ENCODE results near the gene TFAM. TPM values are rescaled to one million over a fixed set of nuclear protein-coding genes. Genes with fewer than 3 reads are reported as not detected.

The TFAM gene
- total RNA-seq, 8 experiments from 2014 or later, result 26.1 to 64.8 (median 30.7) TPM

DNA sequence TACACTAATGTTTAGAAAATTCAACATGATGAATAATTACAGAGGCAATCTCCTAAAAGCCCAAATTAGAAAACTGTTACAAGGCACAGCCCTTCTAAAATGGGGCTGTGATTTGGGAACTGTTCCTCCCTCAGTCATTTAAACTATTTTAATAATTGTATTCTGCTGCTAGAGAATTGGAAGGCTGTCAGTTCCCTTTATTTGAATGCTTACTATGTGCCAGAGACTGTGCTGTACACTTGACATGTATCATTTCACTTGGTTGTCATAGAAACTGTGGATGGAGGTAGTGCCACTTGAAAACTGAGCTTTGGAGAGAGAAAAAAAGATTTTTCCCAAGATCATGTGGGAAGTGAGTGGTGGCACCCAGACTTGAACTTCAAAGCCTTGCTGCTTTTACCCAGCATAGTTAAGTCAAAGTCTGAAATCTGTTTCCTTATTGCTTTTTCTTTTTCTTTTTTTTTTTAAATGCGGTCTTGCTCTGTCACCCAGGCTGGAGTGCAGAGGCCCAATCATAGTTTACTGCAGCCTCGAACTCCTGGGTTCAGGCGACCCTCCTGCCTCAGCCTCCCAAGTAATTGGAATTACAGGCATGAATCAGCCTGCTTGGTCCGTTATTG is 26.8 kb upstream of the TFAM start:
- Histone ChIP-seq H3K4me1 (replicated peaks in 1 of 2) (peaks cover 0 to 6% of the 10 kb centered on the region in 2 donors), H3K4me3 (no peak overlapping the region), H3K27ac (no peak overlapping the region)
- in situ Hi-C loops (cut with MboI; ENCODE audit: low pct_unique_long_range_greater_than_20kb in 2 of 9, low sequenced_read_pairs in 9 of 9, unreplicated experiment in 9 of 9), result no loop called here
- ATAC-seq (replicated peaks in 6 of 8), result peak in 3 of 8 experiments; percentile 31 to 44 (median 35)
- 57 to 100% (median 85%) methylated on average over 1 to 4 of the region's 4 CpGs; no CpG with 5 or more reads in 2 of the 10 experiments for WGBS, 10 experiments

DNA sequence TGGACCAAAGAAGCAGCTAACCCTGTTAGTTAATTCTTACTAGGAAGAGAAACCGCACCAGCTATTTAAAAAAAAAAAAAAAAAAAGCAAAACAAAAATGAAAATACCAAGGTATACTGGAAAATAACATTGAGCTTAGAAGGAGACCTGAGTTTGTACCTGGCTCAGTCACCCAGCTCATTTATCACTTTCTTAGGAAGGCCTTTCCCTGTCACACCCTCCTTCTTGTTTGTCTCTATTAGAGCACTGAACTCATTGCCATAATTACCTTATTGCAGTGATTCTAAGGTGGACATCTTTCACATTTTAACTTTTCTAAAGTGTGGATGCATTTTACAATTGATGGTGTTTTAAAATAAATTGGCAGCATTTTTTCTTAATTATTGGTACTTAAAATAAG is 26.3 kb upstream of the TFAM start:
- Histone ChIP-seq H3K4me3 (no peak overlapping the region), H3K27ac (no peak overlapping the region), H3K4me1 (replicated peaks in 1 of 2) (peaks cover 0 to 6% of the 10 kb centered on the region in 2 donors)
- no peak for ATAC-seq (replicated peaks in 6 of 8)
- 83 to 100% (median 100%) methylated on average over 1 of the region's 1 CpG; no CpG with 5 or more reads in 4 of the 10 experiments for WGBS, 10 experiments
- in situ Hi-C loops (cut with MboI; ENCODE audit: low pct_unique_long_range_greater_than_20kb in 2 of 9, low sequenced_read_pairs in 9 of 9, unreplicated experiment in 9 of 9), result no loop called here

DNA sequence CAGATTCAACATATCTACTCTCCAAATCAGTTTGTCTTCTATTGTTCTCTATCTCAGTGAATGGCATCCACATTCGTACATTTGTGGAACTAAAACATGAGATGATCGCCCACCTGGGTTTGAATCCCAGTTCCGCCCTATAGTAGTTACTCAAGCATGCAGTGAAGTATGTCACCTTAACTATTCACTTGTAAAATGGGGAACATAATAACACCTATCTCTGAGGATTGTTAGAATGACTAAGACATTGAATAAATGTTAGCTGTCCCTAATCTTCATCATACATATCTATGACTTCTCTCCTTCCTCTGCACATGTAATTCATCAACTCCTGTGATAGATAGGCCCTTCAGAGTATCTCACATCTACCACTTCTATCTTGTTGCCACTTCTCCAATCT is 25.7 kb upstream of the TFAM start:
- Histone ChIP-seq H3K4me1 (replicated peaks in 1 of 2) (peaks cover 0 to 6% of the 10 kb centered on the region in 2 donors), H3K27ac (no peak overlapping the region), H3K4me3 (no peak overlapping the region)
- ATAC-seq (replicated peaks in 6 of 8), result no peak
- in situ Hi-C loops (cut with MboI; ENCODE audit: low pct_unique_long_range_greater_than_20kb in 2 of 9, low sequenced_read_pairs in 9 of 9, unreplicated experiment in 9 of 9), result no loop called here
- WGBS, 10 experiments, result 77 to 100% (median 97%) methylated on average over 2 to 3 of the region's 3 CpGs; no CpG with 5 or more reads in 2 of the 10 experiments

DNA sequence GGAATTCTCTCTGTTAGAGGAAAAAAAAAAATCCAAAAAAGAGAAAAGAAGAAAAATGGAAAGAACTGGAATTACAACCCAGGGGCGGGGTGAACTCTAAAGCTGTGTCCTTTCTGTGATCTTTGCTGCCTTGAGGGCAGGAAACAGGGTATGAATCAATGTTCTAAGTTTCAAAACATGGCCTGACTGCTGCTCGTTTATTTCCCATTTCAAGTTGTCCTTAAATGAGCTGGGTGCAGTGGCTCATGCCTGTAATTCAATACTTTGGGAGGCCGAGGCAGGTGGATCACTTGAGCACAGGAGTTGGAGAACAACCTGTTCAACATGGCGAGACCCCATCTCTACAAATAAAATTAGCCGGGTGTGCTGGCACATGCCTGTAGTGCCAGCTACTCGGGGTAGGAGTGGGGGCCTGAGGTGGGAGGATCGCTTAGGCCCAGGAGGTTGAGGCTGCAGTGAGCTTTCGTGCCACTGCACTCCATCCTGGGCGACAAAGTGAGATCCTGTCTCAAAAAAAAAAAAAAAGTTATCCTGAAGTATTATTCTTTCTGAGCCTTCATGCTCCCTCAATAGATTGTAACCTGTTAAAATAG is 24.7 kb upstream of the TFAM start:
- Histone ChIP-seq H3K27ac (no peak overlapping the region), H3K4me3 (no peak overlapping the region), H3K4me1 (replicated peaks in 1 of 2) (peaks cover 0 to 6% of the 10 kb centered on the region in 2 donors)
- 13 to 100% (median 97%) methylated on average over 1 to 5 of the region's 9 CpGs; no CpG with 5 or more reads in 1 of the 10 experiments for WGBS, 10 experiments
- peak in 3 of 8 experiments; percentile 34 to 80 (median 66) for ATAC-seq (replicated peaks in 6 of 8)
- in situ Hi-C loops (cut with MboI; ENCODE audit: low pct_unique_long_range_greater_than_20kb in 2 of 9, low sequenced_read_pairs in 9 of 9, unreplicated experiment in 9 of 9), result no loop called here

DNA sequence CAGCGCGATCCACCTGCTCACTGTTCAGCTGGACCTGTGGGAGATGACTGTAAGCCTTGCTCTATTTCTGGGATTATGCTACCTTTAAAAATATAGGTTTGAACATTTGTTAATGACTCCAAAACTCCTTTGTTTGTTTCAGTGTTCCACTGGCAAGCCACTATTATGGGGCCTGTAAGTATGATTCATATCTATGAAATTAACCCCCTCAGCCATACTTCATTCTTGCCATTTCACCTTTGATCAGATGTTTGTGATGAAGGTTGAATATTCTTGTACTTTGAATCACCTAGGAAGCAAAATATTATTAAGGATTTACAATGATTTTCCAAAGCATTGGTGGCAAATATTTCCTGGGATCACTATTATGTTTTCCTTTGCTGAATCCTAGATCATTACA is 23.9 kb upstream of the TFAM start:
- 92 to 100% (median 100%) methylated on average over 2 of the region's 2 CpGs; no CpG with 5 or more reads in 1 of the 10 experiments for WGBS, 10 experiments
- in situ Hi-C loops (cut with MboI; ENCODE audit: low pct_unique_long_range_greater_than_20kb in 2 of 9, low sequenced_read_pairs in 9 of 9, unreplicated experiment in 9 of 9), result no loop called here
- H3K27ac ChIP-seq, result no peak overlapping the region
- H3K4me3 ChIP-seq, result no peak overlapping the region
- ATAC-seq (replicated peaks in 6 of 8), result no peak
- H3K4me1 ChIP-seq (replicated peaks in 1 of 2), result peaks cover 0 to 6% of the 10 kb centered on the region in 2 donors

DNA sequence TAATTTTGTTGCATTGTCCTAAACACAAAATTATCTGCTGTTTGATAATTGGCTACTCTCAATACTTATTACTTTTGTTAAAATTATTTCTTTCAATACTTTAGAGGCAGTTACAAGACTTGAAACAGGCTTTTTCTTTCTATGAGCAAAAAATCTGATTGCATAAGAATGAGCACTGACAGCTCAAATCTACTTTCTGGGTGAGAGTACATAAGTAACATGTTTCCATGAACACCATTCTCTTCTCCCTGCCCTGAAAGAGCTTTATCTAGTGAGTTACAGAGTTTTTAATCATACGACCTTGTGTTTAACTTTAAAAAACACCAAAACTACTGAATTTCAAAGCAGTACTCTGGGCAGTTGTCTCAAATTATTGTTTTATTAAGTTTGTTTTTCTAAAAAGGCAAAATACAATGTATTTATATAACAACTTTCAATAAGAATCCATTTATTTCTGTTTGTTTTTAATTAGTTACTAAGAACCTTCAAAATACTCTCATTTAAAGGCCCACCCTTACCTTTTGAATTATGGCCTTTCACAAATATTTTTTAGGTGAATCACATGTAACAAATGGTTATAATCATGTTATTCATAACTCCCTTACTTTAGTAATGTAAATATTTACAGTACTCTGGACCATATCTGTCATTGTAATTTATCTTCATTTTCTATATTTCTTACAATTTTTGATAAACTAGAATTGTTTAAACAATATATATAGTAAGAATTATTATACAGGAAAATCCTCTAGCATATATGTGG is 23.0 kb upstream of the TFAM start:
- in situ Hi-C loops (cut with MboI; ENCODE audit: low pct_unique_long_range_greater_than_20kb in 2 of 9, low sequenced_read_pairs in 9 of 9, unreplicated experiment in 9 of 9), result no loop called here
- Histone ChIP-seq H3K27ac (no peak overlapping the region), H3K4me3 (no peak overlapping the region), H3K4me1 (replicated peaks in 1 of 2) (peaks cover 0 to 6% of the 10 kb centered on the region in 2 donors)
- ATAC-seq (replicated peaks in 6 of 8), result peak in 1 of 8 experiments; percentile 67
- 27 to 100% (median 82%) methylated on average over 1 of the region's 1 CpG; no CpG with 5 or more reads in 1 of the 10 experiments for WGBS, 10 experiments

DNA sequence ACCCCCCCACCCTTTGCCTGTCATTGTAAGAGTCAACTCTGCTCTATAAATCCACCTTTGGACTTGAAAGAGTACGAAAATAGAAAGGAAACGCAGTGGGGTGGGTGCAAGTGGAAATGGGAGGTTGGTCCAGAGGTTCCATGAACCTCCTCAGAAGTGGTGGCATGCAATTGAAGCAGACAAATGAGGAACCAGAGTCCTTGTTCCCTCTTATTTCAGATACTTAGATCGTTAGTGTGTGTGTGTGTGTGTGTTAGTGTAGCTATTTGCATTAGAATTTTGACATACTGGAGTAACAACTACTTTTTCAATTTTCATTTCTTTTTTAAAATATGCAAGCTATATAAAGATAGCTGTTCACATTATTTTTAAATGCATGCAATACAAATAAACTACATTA is 18.1 kb upstream of the TFAM start:
- WGBS, 10 experiments, result 80 to 100% (median 90%) methylated on average over 1 to 3 of the region's 3 CpGs; no CpG with 5 or more reads in 1 of the 10 experiments
- Histone ChIP-seq H3K4me1 (replicated peaks in 1 of 2) (no peaks in the 10 kb centered on the region), H3K4me3 (no peak overlapping the region), H3K27ac (no peak overlapping the region)
- ATAC-seq (replicated peaks in 6 of 8), result no peak
- in situ Hi-C loops (cut with MboI; ENCODE audit: low pct_unique_long_range_greater_than_20kb in 2 of 9, low sequenced_read_pairs in 9 of 9, unreplicated experiment in 9 of 9), result no loop called here

DNA sequence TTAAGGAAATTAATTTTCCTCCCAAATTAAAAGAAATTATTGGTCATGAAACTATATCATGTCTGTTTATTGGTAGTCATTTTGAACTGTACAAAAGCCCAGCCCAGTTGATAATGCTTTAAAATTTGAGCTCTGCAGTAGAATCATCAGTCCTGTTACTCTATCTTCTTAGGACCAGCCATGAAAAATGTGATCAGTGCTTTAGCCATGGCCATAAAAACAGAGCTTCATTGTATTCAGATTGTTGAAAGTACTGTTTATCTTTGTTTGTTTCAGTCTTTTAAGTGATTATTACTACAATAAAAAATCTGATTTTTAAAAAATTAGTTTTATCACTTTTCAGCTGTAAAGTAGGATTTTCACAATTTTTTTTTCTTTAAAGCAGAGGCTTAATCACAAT is 13.7 kb upstream of the TFAM start:
- in situ Hi-C loops (cut with MboI; ENCODE audit: low pct_unique_long_range_greater_than_20kb in 2 of 9, low sequenced_read_pairs in 9 of 9, unreplicated experiment in 9 of 9), result no loop called here
- Histone ChIP-seq H3K4me1 (replicated peaks in 1 of 2) (no peaks in the 10 kb centered on the region), H3K27ac (no peak overlapping the region), H3K4me3 (no peak overlapping the region)
- no peak for ATAC-seq (replicated peaks in 6 of 8)

DNA sequence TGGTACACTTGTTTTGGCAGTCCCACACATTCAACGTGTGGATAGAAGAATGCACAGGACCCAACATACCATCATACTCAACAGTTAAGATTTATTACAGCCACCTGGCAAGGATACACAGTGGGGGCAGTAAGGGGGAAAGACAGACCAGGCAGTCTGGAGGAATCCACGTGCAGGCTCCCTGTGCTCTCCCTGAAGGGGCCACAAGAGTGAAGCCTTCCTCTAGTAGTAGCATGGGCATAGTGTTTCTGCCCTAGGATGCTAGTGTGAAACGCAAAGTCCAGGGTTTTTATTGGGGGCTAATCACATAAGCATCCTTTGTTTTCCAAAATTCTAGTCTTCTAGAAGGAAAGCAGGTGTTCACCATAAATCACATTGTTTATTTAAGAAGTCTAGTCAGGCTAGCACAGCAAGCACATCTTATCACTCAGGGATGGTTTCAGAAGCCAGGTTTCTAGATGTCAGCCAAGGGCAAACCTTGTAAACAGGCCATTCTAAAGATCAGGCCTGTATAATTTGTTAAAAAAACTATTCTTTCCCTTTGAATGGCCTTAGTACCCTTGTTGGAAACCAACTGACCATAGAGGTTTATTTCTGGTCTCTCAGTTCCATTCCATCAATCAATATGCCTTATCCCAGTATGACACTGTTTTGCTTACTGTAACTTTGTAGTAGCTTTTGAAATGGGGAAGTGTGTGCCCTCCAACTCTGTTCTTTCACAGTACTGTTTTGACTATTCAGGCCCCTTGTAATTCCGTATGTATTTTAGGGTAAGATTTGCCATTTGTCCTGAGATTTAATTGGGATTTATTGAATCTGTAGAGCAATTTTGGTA is 12.4 kb upstream of the TFAM start:
- peak in 1 of 8 experiments; percentile 53 for ATAC-seq (replicated peaks in 6 of 8)
- H3K4me1 ChIP-seq (replicated peaks in 1 of 2), result no peaks in the 10 kb centered on the region
- in situ Hi-C loops (cut with MboI; ENCODE audit: low pct_unique_long_range_greater_than_20kb in 2 of 9, low sequenced_read_pairs in 9 of 9, unreplicated experiment in 9 of 9), result no loop called here
- no peak overlapping the region for H3K4me3 ChIP-seq
- 17 to 100% (median 63%) methylated on average over 1 to 3 of the region's 4 CpGs for WGBS, 10 experiments
- H3K27ac ChIP-seq, result no peak overlapping the region

DNA sequence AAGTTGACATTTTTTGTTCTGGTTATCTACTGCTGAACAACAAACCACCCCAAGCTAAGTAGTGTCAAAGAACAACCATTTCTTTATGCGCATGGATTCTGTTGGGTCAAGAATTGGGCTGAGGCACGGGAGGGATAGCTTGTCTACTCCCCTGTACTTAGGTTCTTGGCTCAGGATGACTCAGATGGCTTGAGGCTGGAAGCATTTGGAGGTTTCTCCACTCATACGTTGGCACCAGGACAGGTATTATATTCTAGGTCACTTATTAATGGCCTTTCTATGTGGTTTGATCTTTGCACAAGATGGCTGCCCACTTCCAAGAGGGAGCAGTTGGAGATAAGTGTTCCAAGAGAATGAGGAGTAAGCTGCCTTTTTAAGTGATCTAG is 11.8 kb upstream of the TFAM start:
- ATAC-seq (replicated peaks in 6 of 8), result peak in 2 of 8 experiments; percentile 85 to 88
- in situ Hi-C loops (cut with MboI; ENCODE audit: low pct_unique_long_range_greater_than_20kb in 2 of 9, low sequenced_read_pairs in 9 of 9, unreplicated experiment in 9 of 9), result no loop called here
- WGBS, 10 experiments, result 29 to 100% (median 78%) methylated on average over 1 to 3 of the region's 3 CpGs; no CpG with 5 or more reads in 3 of the 10 experiments

DNA sequence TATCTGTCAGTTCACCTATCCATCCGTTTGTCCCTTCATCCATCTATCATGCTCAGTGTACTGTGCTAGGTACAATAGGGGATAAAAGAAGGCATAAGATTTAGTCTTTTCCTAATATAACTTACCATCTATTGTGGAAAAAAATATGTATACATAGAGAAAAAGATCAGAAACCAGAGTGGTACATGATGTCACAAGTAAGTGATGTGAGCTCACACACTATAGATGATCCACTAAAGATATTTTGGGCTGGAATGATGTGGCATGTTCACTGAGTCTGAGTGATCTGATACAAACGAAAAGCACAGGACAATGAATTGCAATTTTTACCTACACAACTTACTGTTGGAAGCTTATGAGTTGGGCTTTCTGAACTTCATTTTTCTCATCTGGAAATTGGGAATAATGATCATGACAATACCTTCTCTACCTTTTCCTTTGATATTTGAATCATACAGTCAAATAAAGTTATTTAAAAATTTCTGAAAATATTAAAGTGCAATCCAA is 2.7 kb upstream of the TFAM start:
- in situ Hi-C loops (cut with MboI; ENCODE audit: low pct_unique_long_range_greater_than_20kb in 2 of 9, low sequenced_read_pairs in 9 of 9, unreplicated experiment in 9 of 9), result no loop called here

More for the DNA sequence above, 11.8 kb upstream of the TFAM start:
- Histone ChIP-seq H3K4me1 (replicated peaks in 1 of 2) (no peaks in the 10 kb centered on the region), H3K27ac (no peak overlapping the region), H3K4me3 (no peak overlapping the region)

DNA sequence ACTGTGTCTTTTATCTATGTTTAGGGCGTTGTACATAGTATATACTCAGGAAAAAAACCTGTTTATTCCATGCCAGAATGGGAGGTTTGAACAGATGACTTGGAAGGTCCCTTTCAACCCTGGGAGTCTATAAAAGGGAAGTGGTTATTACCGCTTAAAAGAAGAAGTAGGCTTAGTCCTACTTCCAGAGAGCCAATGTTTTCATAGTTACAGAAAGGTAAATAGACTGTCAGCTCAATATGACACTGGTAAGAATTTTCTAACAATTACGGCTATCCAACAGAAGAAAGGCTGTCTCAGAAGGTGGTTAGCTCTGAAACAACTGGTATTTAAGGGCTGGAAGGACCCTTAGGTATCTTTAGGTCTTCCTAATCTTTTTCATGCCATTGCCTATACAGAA is 1.1 kb upstream of the TFAM start:
- Histone ChIP-seq H3K4me1 (replicated peaks in 1 of 2) (peaks cover 12 to 16% of the 10 kb centered on the region in 2 donors), H3K4me3 (peak overlapping the region in 4 of 5 donors; percentile 50 to 80 (median 66)), H3K27ac (peak overlapping the region in 1 of 2 donors; percentile 79)
- WGBS, 10 experiments, result 80 to 100% (median 93%) methylated on average over 1 to 3 of the region's 3 CpGs; no CpG with 5 or more reads in 3 of the 10 experiments
- ATAC-seq (replicated peaks in 6 of 8), result no peak
- in situ Hi-C loops (cut with MboI; ENCODE audit: low pct_unique_long_range_greater_than_20kb in 2 of 9, low sequenced_read_pairs in 9 of 9, unreplicated experiment in 9 of 9), result no loop called here

More for the DNA sequence above, 2.7 kb upstream of the TFAM start:
- WGBS, 10 experiments, result 59 to 100% (median 92%) methylated on average over 1 to 2 of the region's 2 CpGs; no CpG with 5 or more reads in 1 of the 10 experiments
- H3K4me3 ChIP-seq, result no peak overlapping the region
- H3K4me1 ChIP-seq (replicated peaks in 1 of 2), result peaks cover 12 to 16% of the 10 kb centered on the region in 2 donors
- no peak overlapping the region for H3K27ac ChIP-seq
- ATAC-seq (replicated peaks in 6 of 8), result no peak
